Subcutaneous abdominal adipose tissue (tissue), 5 donors: ENCODE data around the gene PTPN6.

ENCODE experiments used
- H3K27ac ChIP-seq: one replicate; pipeline ENCODE4 v1.7.0; 2013; ENCODE audit warnings: low read depth, mild to moderate bottlenecking, inconsistent platforms, low read length, moderate library complexity
- H3K27me3 ChIP-seq, 5 donors: one replicate each; pipeline ENCODE4 v1.7.0; 2013; ENCODE audit warnings: low read length in 5 of 5, inconsistent platforms in 1 of 5; ENCODE audit not compliant: control insufficient read depth in 5 of 5, insufficient read depth in 4 of 5
- H3K36me3 ChIP-seq, 5 donors: one replicate each; pipeline ENCODE4 v1.7.0; 2013; ENCODE audit warnings: low read length in 5 of 5; ENCODE audit not compliant: control insufficient read depth in 5 of 5, insufficient read depth in 5 of 5
- H3K4me1 ChIP-seq, 5 donors: one replicate each; pipeline ENCODE4 v1.7.0; 2013; ENCODE audit warnings: low read length in 5 of 5, mild to moderate bottlenecking in 3 of 5, moderate library complexity in 1 of 5; ENCODE audit not compliant: control insufficient read depth in 5 of 5, insufficient read depth in 5 of 5
- H3K4me3 ChIP-seq, 5 donors: one replicate each; pipeline ENCODE4 v1.7.0; 2013; ENCODE audit warnings: low read length in 5 of 5, low read depth in 1 of 5
- H3K9ac ChIP-seq, 5 donors: one replicate each; pipeline ENCODE4 v1.7.0; 2013; ENCODE audit warnings: low read length in 5 of 5, mild to moderate bottlenecking in 4 of 5, moderate library complexity in 3 of 5
- H3K9me3 ChIP-seq, 5 donors: one replicate each; pipeline ENCODE4 v1.7.0; 2013; ENCODE audit warnings: low read length in 5 of 5; ENCODE audit not compliant: control insufficient read depth in 5 of 5
- donor health status: healthy.
- donor health status: healthy.
- donor health status: healthy.
- donor health status: healthy.
- donor health status: healthy.

Gene PTPN6

GRCh38 chr12:6947615-6948014 lies 3.5 kb upstream of the PTPN6 start:
- Histone ChIP-seq H3K9ac (no peak overlapping the region), H3K27ac (no peak overlapping the region), H3K4me1 (peaks cover 10 to 72% (median 37%) of the 10 kb centered on the region in 5 donors), H3K4me3 (no peak overlapping the region), H3K27me3 (no peaks in the 10 kb centered on the region), H3K36me3 (peaks cover 0 to 15% (median 8%) of the 10 kb centered on the region in 5 donors), H3K9me3 (no peaks in the 10 kb centered on the region)

GRCh38 chr12:6948873-6949594 lies 2.1 kb upstream of the PTPN6 start:
- Histone ChIP-seq H3K9ac (no peak overlapping the region), H3K4me1 (peaks cover 7 to 69% (median 35%) of the 10 kb centered on the region in 5 donors), H3K27ac (no peak overlapping the region), H3K4me3 (no peak overlapping the region), H3K27me3 (no peaks in the 10 kb centered on the region), H3K9me3 (no peaks in the 10 kb centered on the region), H3K36me3 (peaks cover 0 to 15% (median 8%) of the 10 kb centered on the region in 5 donors)

- Histone ChIP-seq H3K27me3 (peaks cover 0 to 4% (median 0%) of the 10 kb centered on the region in 5 donors), H3K9me3 (no peaks in the 10 kb centered on the region), H3K36me3 (peaks cover 0 to 14% (median 7%) of the 10 kb centered on the region in 5 donors), H3K9ac (no peak overlapping the region), H3K4me3 (peak overlapping the region in 1 of 5 donors; percentile 66), H3K27ac (no peak overlapping the region), H3K4me1 (peaks cover 2 to 69% (median 34%) of the 10 kb centered on the region in 5 donors)
Observed at GRCh38 chr12:6950401-6950801, 755 bp upstream of the PTPN6 start.

GRCh38 chr12:6951551-6952120 lies 480 bp downstream of the PTPN6 start:
- peaks cover 0 to 8% (median 2%) of the 10 kb centered on the region in 5 donors for H3K36me3 ChIP-seq

GRCh38 chr12:6952121-6952862 lies 1.1 kb downstream of the PTPN6 start:
- H3K4me3 ChIP-seq = peak overlapping the region; percentile 44 to 67 (median 63)
- H3K27ac ChIP-seq = peak overlapping the region; percentile 30
- H3K36me3 ChIP-seq = peaks cover 0 to 7% (median 2%) of the 10 kb centered on the region in 5 donors
- no peaks in the 10 kb centered on the region for H3K9me3 ChIP-seq
- H3K9ac ChIP-seq = peak overlapping the region in 3 of 5 donors; percentile 60 to 76 (median 63)
- peaks cover 2 to 72% (median 28%) of the 10 kb centered on the region in 5 donors for H3K4me1 ChIP-seq
- H3K27me3 ChIP-seq = peaks cover 0 to 4% (median 0%) of the 10 kb centered on the region in 5 donors

More at GRCh38 chr12:6951551-6952120, 480 bp downstream of the PTPN6 start:
- H3K27ac ChIP-seq = peak overlapping the region; percentile 30
- H3K4me1 ChIP-seq = peaks cover 2 to 69% (median 29%) of the 10 kb centered on the region in 5 donors
- no peaks in the 10 kb centered on the region for H3K9me3 ChIP-seq
- peaks cover 0 to 4% (median 0%) of the 10 kb centered on the region in 5 donors for H3K27me3 ChIP-seq
- peak overlapping the region; percentile 44 to 67 (median 63) for H3K4me3 ChIP-seq
- peak overlapping the region in 3 of 5 donors; percentile 60 to 76 (median 63) for H3K9ac ChIP-seq

- Histone ChIP-seq H3K9ac (peak overlapping the region in 4 of 5 donors; percentile 14 to 76 (median 62)), H3K9me3 (no peaks in the 10 kb centered on the region), H3K4me1 (peaks cover 2 to 77% (median 33%) of the 10 kb centered on the region in 5 donors), H3K27ac (peak overlapping the region; percentile 32), H3K4me3 (peak overlapping the region; percentile 44 to 67 (median 63)), H3K27me3 (peaks cover 0 to 4% (median 0%) of the 10 kb centered on the region in 5 donors), H3K36me3 (peaks cover 0 to 7% (median 0%) of the 10 kb centered on the region in 5 donors)
Observed at GRCh38 chr12:6952863-6953441, 1.8 kb downstream of the PTPN6 start.

GRCh38 chr12:6953442-6954315 lies 2.5 kb downstream of the PTPN6 start:
- Histone ChIP-seq H3K36me3 (peaks cover 0 to 7% (median 0%) of the 10 kb centered on the region in 5 donors), H3K27ac (peak overlapping the region; percentile 32), H3K9ac (peak overlapping the region in 4 of 5 donors; percentile 14 to 65 (median 52)), H3K27me3 (peaks cover 0 to 4% (median 0%) of the 10 kb centered on the region in 5 donors), H3K9me3 (no peaks in the 10 kb centered on the region), H3K4me1 (peaks cover 2 to 84% (median 40%) of the 10 kb centered on the region in 5 donors), H3K4me3 (peak overlapping the region; percentile 32 to 66 (median 44))

GRCh38 chr12:6954316-6955107 lies 3.4 kb downstream of the PTPN6 start:
- Histone ChIP-seq H3K4me3 (peak overlapping the region in 4 of 5 donors; percentile 32 to 63 (median 34)), H3K27ac (no peak overlapping the region), H3K9ac (peak overlapping the region in 3 of 5 donors; percentile 17 to 43 (median 39))

More at GRCh38 chr12:6954316-6955107, 3.4 kb downstream of the PTPN6 start:
- Histone ChIP-seq H3K4me1 (peaks cover 5 to 88% (median 47%) of the 10 kb centered on the region in 5 donors), H3K9me3 (no peaks in the 10 kb centered on the region), H3K36me3 (peaks cover 0 to 7% (median 0%) of the 10 kb centered on the region in 5 donors), H3K27me3 (peaks cover 0 to 4% (median 0%) of the 10 kb centered on the region in 5 donors)
